ENCODE results near the gene CGB3.
"Not testable (repeated sequence)": the region's sequence is repeated elsewhere in the genome, so short reads cannot be mapped to it uniquely, and the experiment has no call there.

CGB3 gene

GRCh38 chr19:49042177-49042576 is 18.0 kb upstream of the CGB3 start:
- DNase-seq = no peak

DNA sequence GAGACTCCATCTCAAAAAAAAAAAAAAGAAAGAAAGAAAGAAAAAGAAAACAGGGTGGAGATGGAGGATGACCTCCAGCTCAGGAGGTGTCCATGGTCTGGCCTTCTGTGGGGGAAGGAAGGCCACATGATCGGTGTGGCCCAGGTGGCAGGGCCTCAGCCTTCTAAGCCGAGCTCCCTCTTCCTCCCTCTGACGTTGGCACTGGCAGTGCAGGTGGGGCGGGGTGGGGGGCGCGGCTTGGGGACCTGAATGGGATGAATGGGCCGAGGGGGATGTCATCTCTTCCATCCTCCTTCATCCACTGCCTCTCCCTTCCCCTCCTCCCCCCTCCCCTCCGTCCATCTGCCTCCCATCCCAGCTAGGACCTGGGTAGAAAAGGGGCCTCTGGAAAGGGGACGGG is 15.6 kb upstream of the CGB3 start:
- DNase-seq = not testable (repeated sequence)

- DNase-seq = peak; percentile 66
Observed at GRCh38 chr19:49038557-49039276, 14.6 kb upstream of the CGB3 start.

- DNase-seq = not testable (repeated sequence)
Observed at GRCh38 chr19:49038111-49038510, 14.0 kb upstream of the CGB3 start.

GRCh38 chr19:49036815-49037214 is 12.7 kb upstream of the CGB3 start, which contains the start of gene CGB1:
Gene CGB1, minus strand, starts transcription at chr19:49036895. Its CDS starts 184 bp downstream, at chr19:49036711.
- DNase-seq = not testable (repeated sequence)

DNA sequence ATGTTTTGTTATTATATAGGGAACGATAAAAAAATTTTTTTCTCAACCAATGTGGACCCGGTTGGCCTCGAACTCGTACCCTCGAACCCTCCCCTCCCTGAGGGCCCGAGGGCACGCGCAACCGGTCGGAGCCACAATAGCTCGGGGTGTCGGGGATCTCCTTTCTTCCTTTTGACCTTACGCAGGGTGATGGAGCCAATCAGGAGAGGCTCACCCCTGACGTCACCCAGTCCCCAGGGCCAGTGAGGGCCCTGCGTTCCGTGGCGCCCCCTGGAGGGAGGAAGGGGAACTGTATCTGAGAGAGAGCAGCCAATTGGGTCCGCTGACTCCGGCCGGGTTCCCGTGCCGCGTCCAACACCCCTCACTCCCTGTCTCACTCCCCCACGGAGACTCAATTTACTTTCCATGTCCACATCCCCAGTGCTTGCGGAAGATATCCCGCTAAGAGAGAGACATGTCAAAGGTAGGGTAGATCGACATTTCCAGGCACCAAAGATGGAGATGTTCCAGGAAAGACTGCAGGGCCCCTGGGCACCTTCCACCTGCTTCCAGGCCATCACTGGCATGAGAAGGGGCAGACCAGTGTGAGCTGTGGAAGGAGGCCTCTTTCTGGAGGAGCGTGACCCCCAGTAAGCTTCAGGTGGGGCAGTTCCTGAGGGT is 7.6 kb upstream of the CGB3 start, which contains the start of gene CGB2:
TSS of gene CGB2 (plus strand) at position 249 of the 660 bp plus-strand sequence. CDS start at position 455, 206 bp downstream.
- not testable (repeated sequence) for DNase-seq

DNA sequence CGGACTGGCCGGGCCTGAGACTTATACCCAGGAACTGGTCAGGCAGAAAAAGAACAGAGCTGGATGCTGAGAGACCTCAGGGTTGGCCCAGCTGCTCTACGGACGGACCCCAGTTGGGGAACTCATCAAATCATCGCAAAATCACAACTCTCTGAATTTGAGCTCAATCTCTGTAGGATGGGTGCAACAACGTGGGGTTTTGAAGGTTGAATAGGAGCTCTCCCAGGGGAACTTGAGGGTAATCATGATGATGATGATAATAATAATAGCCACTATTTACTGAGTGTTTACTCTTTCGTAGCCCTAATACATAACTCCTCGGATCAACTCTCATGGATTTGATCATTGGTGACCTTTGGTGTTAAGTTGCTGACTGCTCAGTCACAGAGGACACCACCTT is 6.2 kb upstream of the CGB3 start:
- DNase-seq = not testable (repeated sequence)

- peak; percentile 46 for DNase-seq
Observed at GRCh38 chr19:49029749-49030148, 5.6 kb upstream of the CGB3 start.

DNA sequence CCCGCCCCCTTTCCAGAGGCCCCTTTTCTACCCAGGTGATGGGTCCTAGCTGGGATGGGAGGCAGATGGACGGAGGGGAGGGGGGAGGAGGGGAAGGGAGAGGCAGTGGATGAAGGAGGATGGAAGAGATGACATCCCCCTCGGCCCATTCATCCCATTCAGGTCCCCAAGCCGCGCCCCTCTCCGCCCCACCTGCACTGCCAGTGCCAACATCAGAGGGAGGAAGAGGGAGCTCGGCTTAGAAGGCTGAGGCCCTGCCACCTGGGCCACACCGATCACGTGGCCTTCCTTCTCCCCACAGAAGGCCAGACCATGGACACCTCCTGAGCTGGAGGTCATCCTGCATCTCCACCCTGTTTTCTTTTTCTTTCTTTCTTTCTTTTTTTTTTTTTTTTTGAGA is 4.6 kb upstream of the CGB3 start:
- DNase-seq = not testable (repeated sequence)

DNA sequence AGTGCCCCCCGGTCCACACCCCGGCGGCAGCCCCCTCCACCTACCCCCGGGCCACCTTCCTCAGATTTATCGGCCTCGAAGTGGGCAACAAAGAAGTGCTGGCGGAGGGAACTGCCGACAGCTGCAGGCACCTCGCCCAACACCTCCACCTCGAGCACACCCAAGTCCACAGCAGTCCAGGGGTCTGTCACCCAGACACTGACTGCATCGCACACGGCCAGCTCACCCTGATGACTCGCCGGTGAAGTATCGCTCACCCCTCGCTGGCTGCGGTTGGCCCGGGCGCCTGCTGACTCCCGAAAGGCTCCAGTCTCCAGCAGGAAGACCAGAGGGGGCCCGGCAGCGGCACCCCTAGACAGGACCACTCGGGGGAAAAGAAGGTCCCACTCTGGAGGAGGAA is 1.5 kb upstream of the CGB3 start:
- DNase-seq = peak; percentile 36

- not testable (repeated sequence) for DNase-seq
Observed at GRCh38 chr19:49025088-49025487, 955 bp upstream of the CGB3 start.

DNA sequence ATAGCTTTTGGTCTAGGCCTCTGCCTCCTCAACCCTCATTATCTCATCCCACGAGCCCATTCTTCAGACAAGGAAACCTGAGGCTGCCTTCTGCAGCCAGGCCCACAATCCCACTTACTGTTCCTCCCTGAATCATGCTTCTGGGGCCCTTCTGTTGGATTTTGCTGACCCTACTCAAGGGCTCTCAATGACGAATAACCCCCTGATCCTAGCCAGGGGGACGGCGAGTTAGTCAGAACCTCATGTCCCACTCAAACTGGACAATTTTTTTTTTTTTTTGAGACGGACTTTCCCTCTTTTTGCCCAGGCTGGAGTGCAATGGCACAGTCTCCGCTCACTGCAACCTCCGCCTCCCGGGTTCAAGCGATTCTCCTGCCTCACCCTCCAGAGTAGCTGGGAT is 2.0 kb downstream of the CGB3 start:
- DNase-seq = no peak

- DNase-seq = peak; percentile 25
Observed at GRCh38 chr19:49020931-49021895, 2.9 kb downstream of the CGB3 start.

- no peak for DNase-seq
Observed at GRCh38 chr19:49020342-49020741, 3.8 kb downstream of the CGB3 start.

GRCh38 chr19:49019242-49019932 is 4.7 kb downstream of the CGB3 start:
- peak; percentile 36 for DNase-seq

- DNase-seq = not testable (repeated sequence)
Observed at GRCh38 chr19:49018388-49019241, 5.5 kb downstream of the CGB3 start.

- DNase-seq = peak; percentile 52
Observed at GRCh38 chr19:49017666-49018351, 6.3 kb downstream of the CGB3 start.

DNA sequence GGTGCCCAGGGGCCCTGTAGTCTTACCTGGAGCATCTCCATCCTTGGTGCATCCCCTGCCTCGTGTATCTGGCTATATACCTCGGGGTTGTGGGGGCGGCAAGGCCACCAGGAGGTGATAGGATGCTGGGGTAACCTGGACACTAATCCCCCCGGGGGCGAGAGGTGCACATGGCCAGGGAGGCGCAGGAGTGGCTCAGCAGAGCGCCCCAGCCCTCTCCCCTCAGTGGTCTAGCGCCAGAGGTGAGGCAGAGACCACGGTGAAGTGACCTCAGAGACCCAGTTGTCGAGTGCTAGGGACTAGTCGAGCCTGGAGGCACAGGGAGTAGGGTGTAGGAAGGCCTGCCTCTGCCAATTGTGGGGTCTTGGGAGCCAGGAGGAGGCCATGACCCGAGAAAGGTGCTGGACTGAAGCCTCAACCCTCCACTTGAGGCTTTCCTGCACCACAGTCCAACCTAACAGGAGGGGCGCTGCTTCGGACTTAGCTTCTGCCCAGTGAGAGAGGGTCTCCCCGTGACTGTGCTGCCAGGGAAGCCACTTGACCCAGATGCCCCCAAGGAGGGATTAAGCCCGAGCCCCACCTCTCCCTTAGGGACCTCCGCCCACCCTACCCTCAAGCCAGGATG is 7.0 kb downstream of the CGB3 start, which contains the start of gene LHB:
TSS of gene LHB (minus strand) at position 51 of the 625 bp plus-strand sequence. CDS start at position 41, 10 bp downstream.
- DNase-seq = no peak

DNA sequence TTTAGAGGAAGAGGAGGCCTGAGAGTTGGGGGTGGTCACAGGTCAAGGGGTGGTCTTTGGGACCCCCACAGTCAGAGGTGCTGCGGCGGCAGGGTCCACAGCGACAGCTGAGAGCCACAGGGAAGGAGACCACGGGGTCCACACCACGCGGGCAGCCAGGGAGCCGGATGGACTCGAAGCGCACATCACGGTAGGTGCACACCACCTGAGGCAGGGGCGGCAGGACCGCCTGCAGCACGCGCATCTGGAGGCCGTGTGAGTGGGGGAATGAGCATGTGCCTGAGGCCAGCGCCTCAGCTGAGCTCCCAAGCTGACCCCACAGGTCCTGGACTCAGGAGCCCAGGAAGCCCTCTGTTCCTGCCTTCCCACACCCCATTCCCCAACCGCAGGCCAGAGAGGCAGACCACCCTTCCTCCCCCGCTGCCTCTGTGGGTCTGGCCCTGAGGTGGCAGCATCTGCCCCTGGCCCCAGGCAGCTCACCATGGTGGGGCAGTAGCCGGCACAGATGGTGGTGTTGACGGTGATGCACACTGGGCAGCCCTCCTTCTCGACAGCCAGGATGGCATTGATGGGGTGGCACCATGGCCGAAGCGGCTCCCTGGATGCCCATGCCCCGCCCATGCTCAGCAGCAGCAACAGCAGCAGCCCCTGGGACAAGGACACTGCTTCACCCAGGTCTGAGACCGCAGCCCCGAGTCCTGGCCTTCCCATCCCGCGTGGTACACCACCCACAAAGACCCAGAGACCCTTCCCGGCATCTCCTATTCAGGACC is 7.9 kb downstream of the CGB3 start:
- no peak for DNase-seq
